AG09319 (cell line): ENCODE measurements around the gene RILPL1.

Experiments
- DNase-seq: peaks from one replicate; pipeline ENCODE4 v3.0.0-alpha.2; 2010; ENCODE audit warnings: low read depth; ENCODE audit errors: extremely low read depth
- CTCF ChIP-seq: IDR thresholded peaks from 2 replicates; pipeline ENCODE4 v1.5.1; 2011; ENCODE audit warnings: low read depth, mild to moderate bottlenecking, inconsistent platforms, low read length, moderate library complexity

RILPL1 gene

GRCh38 chr12:123450636-123451035 lies 82.9 kb downstream of the RILPL1 start:
- no peak for DNase-seq
- no peak for TF ChIP-seq CTCF

- TF ChIP-seq CTCF = no peak
- no peak for DNase-seq
These were observed 83.7 kb downstream of the RILPL1 start for GRCh38 chr12:123449856-123450255.

- no peak for DNase-seq
- TF ChIP-seq CTCF = no peak
These were observed 84.2 kb downstream of the RILPL1 start for GRCh38 chr12:123449249-123449733.

GRCh38 chr12:123446333-123446713 lies 87.2 kb downstream of the RILPL1 start:
- DNase-seq = no peak
- no peak for TF ChIP-seq CTCF

- TF ChIP-seq CTCF = no peak
- DNase-seq = peak; percentile 88
These were observed 87.9 kb downstream of the RILPL1 start for GRCh38 chr12:123445388-123446332.

GRCh38 chr12:123444092-123445026 lies 89.2 kb downstream of the RILPL1 start:
- DNase-seq = peak; percentile 73
- no peak for TF ChIP-seq CTCF

- no peak for DNase-seq
- TF ChIP-seq CTCF = no peak
These were observed 90.7 kb downstream of the RILPL1 start for GRCh38 chr12:123442774-123443173.
